Islet precursor cell (in vitro differentiated cells): ENCODE results near the gene ETFA.

Experiments used
- DNase-seq: peaks from one replicate; pipeline ENCODE4 v3.0.0-alpha.2; 2018

ETFA gene

DNA sequence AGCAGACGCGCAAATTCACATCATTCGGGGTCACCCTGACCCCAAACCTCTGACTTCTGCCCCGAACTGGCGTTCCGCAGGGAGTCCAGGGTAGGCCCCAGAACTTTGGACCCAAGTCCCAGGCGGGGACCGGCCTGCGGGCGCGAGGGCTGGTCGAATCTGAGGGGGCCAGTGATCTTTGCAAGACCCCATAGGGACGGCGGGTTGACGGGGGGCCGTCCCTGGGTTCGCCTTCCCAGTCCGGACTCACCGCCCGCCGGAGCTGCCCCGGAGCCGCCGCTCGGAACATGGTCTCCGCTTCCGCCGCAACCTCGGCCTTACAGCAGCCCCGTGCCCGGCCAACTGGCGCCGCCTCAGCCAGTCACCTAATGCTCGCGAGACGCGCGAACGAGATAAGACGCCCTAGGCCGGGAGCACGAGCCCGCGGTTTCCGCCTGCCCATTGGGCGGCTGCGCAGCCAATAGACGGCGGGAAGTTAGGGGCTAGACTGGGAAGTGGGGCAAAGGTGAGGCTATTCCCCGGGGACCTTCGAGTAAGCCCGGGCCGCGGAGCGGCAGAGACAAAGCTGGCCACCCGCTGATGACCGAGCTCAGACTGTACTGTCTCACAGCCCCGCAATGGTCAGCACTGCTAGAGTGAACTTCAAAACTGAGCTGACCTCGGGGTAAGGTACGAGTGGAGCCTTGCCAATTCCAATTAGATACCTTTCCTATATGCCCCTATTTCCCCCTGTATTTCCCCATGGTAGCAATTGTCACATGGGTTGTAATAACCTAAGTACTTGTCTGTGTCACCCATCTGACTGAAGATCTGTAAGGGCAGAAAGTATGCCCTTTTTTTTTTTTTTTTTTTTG is at the start of gene ETFA:
TSS of gene ETFA (minus strand) at position 370 of the 854 bp plus-strand sequence. CDS start at position 289, 81 bp downstream.
- DNase-seq, result peak; percentile 97

DNA sequence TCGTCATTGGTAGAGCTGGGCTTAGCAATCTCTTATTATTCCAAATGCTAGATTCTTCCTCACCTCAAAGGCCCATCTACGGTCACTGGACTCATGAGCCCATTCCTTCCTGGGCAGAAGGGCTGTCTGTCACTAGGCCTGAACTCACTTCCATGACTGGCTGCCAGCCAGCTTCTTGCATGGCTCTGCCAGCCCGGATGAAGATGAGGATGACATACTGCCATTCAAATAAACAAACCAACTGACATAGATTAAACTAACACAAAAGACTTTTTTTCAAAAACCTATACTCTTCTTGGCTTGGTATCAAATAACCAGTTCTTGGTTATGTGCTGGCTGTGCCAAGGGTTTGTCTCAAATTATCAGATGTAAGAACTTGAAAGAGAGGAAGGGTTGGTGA is 49.1 kb upstream of the ETFA start:
- DNase-seq, result no peak

DNA sequence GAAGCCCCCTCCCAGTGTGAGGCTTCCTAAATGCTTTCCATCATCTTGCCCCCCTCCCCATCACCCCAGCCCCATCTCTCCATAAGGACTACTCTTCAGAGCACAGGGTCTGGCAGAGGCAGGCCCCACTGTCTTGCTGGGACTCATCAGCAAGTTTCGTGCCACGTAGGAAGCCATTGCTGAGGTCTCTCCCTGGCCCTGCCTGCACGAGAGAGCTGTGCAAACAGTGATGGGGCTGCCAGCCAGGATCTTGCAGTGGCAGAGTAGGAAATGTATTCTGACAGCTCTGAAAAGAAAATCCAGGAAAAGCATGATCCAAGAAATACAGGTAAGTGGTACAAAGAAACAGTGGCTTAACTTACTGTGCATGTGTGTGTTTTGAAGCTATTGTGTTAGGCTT is 47.9 kb upstream of the ETFA start:
- DNase-seq, result no peak

DNA sequence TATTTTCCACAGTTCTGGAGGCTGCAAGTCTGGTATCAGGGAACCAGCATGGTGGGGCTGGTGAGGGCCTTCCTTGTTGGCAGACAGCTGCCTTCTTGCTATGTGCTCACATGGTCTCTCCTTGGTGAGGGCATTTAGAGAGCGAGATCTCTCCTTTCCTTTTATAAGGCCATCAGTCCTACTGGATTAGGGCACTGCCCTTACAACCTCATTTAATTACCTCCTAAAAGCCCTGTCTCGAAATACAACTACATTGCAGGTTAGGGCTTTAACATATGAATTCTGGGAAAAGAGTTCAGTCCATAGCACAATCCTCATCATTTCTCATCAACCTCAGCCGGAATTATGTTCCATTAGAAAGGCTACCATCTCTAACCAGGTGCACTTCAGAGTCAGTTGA is 47.2 kb upstream of the ETFA start:
- no peak for DNase-seq

DNA sequence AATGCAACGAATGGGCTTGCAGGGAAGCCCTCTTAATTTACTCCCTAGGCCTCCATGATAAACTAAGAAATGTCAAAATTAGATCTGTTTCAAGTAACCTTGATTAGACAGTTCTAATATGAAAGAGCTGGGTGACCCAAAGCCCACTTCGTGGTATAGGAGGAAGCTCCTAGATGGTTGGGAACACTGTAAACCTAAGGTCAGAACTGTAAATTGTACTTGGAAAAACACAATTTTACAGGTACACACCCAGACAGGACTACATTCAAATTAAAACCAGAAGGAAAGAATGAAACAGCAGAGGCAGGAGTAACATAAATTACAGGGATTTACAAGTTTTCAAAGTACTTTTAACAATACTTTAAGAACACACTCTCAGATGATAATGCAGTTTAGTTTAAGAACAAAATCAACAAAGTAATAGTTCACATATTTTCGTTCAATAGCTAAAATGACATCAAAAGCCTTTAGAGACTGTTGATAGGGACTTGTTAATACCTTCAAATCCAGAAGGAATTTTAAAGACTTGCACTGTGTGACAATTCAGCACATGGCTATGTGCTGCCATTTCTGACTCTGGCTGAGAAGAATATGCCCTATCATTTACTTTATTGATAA is 43.7 kb upstream of the ETFA start:
- no peak for DNase-seq

DNA sequence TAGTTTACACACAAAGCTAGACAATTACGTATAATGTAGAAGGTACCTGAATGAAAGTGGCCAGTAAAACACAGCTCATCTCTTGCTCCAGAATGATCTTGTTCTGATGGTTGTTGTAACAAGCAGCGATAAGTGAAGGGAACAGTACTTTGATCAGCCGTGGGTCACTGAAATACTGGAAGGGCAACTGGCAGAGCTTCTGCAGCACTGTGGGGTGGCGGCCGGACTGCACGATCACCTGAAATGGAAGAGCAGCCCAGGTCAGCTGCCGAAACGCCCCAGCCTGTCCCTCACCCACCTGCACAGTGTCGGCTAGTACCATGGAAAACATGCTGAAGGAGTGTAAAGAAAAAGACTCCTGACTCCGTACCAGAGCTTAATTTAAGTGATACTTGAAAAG is 42.6 kb upstream of the ETFA start:
- DNase-seq, result no peak

DNA sequence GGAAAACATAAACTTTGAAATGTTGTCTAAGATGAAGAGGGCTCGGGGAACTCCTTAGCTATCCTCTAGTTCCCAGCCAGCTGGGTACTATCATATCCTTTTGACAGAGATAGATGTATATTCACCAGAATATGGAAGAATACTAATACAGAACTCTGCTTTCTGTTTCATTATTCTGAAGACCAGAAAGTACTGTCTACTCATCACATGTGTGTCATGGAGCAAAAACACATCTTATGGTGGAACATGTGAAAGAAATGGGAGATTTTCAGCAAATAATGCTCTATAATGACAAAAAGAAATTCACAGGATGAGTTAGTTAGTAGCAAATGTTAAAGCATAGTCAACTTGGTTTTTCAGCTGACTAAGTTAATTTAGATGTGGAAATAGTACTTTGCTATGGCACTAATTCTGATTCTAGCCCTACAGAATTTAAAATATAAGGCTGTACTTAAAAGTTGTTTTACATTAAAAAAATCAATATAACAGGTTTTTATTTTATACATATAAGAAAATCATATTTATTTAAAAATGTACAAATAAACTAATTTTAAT is 41.8 kb upstream of the ETFA start:
- DNase-seq, result no peak

DNA sequence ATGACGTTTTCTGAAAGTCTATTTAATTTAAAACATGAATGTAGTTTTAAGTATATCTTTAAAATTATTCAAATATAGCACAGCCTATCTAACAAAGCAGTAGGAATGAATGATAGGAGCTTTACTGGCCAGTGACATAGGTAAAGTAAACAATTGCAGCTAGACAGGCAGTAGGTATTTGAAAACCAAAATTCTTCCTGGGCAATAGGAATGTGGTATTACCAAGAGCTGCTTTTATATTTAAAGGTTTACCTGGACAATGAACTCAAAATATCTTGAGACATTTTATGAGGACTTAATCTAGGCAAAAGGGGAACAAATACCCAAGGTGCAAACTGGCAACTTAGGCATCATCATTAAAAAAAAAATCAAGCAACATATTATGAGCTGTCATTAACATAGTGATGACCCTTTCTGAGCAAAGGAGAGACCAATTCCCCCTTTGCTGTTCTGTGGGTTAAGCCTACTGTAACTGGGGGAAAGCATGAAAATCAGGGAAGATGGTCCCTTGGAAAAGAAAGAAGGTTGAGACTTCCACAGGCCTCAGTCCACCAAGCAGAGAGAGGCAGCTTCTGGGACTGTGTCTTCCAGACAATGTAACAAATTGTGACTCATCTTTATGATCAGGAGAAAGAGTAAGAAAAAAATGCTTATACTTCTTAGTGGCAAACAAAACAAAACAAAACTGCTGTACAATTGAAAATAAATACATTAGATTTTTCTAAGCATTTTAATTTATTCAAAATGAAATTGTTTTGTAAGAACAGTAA is 38.2 kb upstream of the ETFA start:
- peak; percentile 25 for DNase-seq

DNA sequence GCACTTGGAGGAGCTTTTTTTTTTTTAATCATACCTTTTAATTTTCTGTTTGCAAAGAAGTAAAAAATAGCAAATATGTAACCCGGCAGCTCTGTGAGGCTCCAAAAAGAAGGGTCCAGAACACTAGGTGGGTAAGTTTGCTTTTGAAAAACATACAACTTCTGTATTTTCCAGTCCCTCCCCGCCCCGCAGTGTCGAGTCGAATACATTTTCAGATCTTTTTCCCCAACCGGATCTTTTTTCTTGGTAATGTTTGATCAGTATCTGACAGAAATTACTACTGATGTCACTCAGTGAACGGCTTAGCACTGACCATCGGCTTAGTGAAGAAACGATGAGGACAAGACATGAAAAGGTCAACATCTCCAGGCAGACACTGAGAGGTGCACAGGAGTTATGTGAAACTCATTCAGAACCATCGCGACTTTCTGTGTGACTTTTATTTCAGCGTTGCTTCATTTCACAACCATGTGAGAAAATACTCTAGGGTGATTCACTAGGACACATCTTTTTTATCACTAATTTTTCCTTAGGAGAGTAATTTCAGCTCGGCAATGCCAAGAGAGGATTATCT is 36.3 kb upstream of the ETFA start:
- no peak for DNase-seq

DNA sequence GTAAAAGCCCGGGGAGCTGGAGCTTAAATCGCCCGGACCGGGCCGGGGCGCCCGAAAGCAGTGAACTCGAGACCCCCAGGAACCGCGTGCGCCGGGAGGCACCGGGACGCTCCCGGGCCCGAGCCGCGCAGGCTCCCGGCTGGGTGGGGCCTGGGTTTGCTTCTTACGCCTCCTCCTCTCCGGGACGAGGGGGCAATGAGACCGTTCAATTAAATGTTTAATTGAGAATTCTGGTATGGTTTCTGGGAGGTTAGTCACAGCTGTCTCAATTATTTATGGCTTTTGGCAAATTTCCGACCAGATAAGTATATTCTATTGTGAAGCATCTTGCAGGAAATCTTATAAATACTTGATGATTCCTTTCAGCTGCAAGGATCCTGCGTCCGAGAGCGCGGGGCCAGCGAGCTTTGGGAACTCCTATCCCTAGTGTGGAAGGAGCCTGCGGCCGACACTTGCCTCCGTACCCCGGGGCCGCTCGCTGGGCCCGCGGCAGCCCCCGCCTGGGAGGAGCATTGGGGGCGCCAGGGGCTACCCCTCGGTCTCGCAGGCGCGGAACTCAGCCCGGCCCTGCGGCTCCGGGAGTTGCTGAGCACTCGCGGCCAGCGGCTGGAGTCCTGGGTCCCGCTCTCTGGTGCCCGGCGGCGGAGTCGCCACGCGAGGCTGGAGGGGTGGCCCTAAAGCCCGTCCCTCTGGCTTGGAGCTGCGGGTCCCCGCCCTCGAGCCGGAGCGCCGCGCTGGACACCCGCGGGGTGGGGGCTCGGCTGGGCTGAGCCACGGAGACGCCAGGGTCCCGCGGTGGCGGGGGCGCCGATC is 35.6 kb upstream of the ETFA start:
- no peak for DNase-seq

DNA sequence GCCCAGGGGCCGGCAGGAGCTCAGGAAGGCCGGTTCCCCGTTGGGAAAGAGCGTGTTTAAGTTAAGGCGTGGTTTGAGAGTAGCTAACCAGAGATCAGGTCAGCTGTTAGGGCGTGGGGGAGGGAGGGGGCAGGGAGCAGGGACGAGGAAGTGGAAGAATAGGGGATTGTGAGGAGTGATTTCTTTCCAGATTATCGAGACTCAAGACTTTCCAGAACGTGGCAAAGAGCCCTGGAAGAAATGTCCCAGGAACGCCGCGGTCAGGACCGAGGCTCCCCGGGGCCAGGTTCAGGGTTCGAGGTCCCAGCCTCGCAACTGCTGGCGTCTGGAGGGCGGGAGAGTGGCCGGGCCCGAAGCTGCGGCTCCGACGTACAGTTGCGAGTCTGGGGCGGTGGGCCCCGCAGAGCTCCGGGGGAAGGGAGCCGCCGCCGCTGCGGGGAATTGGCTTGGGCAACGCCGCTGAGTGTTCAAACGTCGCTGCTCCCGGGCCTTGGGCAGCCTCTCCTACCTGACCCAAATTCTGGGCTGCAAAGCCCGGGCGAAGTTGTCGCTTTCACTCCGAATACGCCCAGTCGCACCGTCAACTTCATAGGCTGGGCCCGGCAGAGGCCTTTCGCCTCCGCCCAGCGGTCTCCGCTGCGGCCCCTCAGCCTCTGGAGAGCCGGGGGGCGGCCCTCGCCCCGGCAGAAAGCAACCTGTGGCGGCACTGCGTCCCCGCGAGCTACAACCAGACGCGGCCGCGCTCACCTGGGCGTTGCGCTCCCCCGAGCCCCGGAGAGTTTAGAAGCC is 34.8 kb upstream of the ETFA start:
- DNase-seq, result no peak

DNA sequence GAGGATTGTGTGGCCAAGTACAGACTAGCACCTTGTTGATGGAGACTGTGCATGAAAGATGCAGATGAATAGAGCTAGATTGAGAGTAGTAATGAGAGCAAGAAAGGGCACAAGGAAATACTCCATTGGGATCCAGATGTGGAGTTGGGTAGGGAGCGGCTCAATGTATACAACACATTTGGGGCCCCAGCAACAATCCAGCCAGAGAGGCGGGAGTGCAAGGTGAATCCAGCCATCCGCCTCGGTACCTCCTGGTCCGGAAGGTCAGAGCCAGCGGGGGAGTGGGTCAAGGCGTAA is 34.3 kb upstream of the ETFA start:
- no peak for DNase-seq

DNA sequence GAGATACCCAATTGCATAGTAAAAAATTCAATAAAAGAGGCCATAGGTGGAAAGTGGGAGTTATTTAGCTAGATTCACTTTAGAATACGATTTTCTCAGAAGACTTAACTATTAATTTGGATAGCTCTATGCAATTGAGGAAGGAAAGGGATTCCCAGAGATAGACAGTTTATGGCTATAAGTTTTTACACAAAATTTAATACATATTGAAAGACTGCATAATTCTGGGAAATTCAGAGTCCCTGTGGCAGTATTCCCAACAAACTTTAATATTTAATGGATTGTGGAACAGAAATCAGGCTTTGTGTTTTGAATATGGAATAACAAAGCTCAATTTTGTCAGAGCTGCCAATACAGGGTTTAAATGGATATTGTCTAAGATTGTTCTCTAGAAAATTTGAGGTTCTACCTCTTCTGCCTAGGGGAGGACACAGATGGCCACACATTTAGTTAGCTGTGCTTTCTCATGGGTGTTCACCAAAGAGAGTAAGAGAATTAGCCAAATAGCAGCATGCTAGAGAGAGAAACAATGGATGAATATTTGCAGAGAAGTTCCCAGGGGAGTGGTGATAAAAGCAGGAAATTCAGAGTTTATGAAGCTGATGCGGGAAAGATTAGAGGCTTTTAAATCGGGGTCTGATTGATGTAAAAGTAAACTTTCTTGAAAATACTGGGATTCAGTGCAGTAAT is 33.8 kb upstream of the ETFA start:
- DNase-seq, result no peak

DNA sequence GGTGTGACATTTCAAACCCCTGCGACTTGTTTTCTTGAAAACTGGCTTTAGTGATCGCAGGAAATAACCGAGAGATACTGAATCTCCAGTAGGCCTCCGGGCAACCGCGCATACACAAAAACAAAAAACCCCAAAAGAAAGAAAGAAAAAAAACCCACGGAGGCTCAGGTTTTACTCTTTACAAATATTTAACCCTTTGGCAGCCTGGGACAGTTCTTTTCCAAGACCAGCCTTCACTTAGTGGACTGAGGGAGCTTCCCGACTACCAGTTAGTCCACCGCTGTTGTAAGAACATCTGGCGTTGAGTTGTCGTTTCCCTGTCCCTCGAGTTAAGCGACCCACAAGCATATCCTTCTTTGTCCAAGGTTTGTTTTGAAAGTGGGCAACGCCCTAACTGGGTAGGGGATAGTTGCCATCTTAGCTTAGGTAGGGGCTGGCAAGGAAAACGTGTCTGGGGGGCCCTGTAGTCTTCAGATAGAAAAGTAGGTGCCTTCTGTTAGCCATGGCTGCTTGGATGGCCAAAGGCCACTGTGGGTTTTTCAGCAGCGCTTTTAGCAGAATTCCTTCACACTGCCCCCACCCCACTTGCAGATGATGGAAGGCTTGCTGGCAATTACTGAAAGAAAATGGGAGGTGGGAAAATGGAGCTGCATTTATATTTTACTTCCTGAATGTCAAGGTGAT is 32.2 kb upstream of the ETFA start:
- DNase-seq, result no peak

DNA sequence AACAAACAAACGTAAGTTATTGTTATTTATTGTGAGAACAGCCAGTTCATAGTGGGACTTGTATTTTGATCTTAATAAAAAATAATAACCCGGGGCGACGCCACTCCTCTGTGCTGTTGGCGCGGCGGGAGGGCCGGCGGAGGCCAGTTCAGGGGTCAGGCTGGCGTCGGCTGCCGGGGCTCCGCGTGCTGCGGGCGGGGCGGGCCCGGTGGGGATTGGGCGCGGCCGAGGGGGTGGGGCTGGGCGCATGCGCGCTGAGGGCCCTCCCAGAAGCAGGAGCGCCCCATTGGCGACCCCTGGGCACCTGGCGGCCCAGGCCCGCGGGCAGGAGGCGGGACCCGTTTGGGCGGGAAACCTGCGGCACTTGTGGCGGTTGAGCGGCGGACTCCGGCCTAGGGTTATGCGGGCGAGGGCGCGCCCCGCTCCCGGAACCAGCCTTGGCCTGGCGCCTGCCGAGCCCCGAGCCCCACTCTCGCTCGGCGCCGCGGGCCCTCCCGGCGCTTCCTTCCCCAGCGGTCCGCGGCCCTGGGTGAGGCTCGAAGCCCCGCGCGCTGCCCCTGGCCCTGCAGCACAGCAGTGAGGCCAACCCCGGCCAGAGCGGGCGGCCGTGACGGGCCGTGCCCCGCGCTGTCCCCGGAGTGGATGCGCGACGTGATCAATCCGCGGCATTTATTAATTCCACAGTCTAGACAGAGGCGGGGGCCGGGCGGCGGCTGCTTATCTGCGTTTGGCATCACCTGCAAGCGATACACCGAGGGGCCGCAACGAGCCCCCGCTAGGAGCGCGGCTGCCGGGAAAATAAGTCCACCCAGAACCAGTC is 31.3 kb upstream of the ETFA start:
- DNase-seq, result no peak

DNA sequence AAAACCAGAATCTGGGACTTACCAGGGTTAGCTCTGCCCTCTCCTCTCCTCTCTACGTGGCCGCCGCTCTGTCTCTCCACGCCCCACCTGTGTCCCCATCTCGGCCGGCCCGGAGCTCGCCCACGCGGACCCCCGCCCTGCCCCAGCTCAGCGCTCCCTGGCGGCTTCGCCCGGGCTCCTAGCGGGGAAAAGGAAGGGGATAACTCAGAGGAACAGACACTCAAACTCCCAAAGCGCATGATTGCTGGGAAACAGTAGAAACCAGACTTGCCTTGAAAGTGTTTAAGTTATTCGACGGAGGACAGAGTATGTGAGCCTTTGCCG is 30.8 kb upstream of the ETFA start:
- no peak for DNase-seq

DNA sequence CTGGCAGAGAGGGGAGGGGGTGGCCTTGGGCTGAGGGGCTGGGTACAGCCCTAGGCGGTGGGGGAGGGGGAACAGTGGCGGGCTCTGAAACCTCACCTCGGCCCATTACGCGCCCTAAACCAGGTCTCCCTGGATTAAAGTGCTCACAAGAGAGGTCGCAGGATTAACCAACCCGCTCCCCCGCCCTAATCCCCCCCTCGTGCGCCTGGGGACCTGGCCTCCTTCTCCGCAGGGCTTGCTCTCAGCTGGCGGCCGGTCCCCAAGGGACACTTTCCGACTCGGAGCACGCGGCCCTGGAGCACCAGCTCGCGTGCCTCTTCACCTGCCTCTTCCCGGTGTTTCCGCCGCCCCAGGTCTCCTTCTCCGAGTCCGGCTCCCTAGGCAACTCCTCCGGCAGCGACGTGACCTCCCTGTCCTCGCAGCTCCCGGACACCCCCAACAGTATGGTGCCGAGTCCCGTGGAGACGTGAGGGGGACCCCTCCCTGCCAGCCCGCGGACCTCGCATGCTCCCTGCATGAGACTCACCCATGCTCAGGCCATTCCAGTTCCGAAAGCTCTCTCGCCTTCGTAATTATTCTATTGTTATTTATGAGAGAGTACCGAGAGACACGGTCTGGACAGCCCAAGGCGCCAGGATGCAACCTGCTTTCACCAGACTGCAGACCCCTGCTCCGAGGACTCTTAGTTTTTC is 30.2 kb upstream of the ETFA start:
- no peak for DNase-seq

DNA sequence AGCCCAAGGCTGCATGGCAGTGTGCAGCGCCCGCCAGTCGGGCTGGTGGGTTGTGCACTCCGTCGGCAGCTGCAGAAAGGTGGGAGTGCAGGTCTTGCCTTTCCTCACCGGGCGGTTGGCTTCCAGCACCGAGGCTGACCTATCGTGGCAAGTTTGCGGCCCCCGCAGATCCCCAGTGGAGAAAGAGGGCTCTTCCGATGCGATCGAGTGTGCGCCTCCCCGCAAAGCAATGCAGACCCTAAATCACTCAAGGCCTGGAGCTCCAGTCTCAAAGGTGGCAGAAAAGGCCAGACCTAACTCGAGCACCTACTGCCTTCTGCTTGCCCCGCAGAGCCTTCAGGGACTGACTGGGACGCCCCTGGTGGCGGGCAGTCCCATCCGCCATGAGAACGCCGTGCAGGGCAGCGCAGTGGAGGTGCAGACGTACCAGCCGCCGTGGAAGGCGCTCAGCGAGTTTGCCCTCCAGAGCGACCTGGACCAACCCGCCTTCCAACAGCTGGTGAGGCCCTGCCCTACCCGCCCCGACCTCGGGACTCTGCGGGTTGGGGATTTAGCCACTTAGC is 29.6 kb upstream of the ETFA start:
- peak; percentile 81 for DNase-seq
